Thoracic aorta (tissue), 2 donors: ENCODE data around the gene DYSF. TPM values are rescaled to one million over a fixed set of nuclear protein-coding genes. Genes with fewer than 3 reads are reported as not detected.
A peak's percentile ranks its signal among the peaks of the same experiment; 100 is the strongest.

ENCODE experiments used
- ATAC-seq: fragments of 150-250 bp; one replicate; pipeline ENCODE4 v1.8.0; 2017; ENCODE audit warnings: low read depth; ENCODE audit not compliant: insufficient number of reproducible peaks, low FRiP score
- DNase-seq: peaks from one replicate; pipeline ENCODE4 v3.0.0-alpha.2; 2020; ENCODE audit warnings: low spot score
- H3K27ac ChIP-seq, 2 donors: fragments of 200-600 bp; sonication (generic); 1 replicate in 1 of 2; 2 replicates in 1 of 2; pipeline ENCODE4 v1.5.1; 2016; ENCODE audit warnings: mild to moderate bottlenecking in 2 of 2, moderate library complexity in 2 of 2
- H3K27me3 ChIP-seq: fragments of 200-600 bp; sonication (generic); replicated peaks from 2 replicates; pipeline ENCODE4 v1.6.0; 2016; ENCODE audit warnings: mild to moderate bottlenecking; ENCODE audit not compliant: insufficient read depth
- H3K36me3 ChIP-seq: fragments of 200-600 bp; sonication (generic); one replicate; pipeline ENCODE4 v1.5.1; 2016
- H3K4me1 ChIP-seq, 2 donors: fragments of 200-600 bp; sonication (generic); 1 replicate in 1 of 2; 2 replicates in 1 of 2; pipeline versions ENCODE4 v1.5.1 to v1.6.0; 2016; ENCODE audit warnings: low read depth in 2 of 2, mild to moderate bottlenecking in 1 of 2; ENCODE audit not compliant: control insufficient read depth in 1 of 2
- H3K4me3 ChIP-seq: fragments of 200-600 bp; sonication (generic); 2 replicates; pipeline ENCODE4 v1.5.1; 2016; ENCODE audit warnings: mild to moderate bottlenecking
- H3K9me3 ChIP-seq: fragments of 200-600 bp; sonication (generic); 2 replicates; pipeline ENCODE4 v1.5.1; 2016
- CTCF ChIP-seq: fragments of 200-600 bp; sonication (generic); IDR thresholded peaks from one replicate; pipeline ENCODE4 v1.5.1; 2019; ENCODE audit warnings: antibody characterized with exemption
- total RNA-seq, 2 donors: library from RNA; depleted of rRNA; stranded (reverse); fragments of >200 nt; gene quantifications; one replicate each; pipeline versions ENCODE4 v1.1.0 to v1.2.3, GENCODE V29; 2016

Gene DYSF
- total RNA-seq, 2 donors from 2014 or later: 13.0 to 15.2 TPM

- H3K4me3 ChIP-seq: no peak overlapping the region
- H3K4me1 ChIP-seq: peaks cover 4 to 18% of the 10 kb centered on the region in 2 donors
- H3K27me3 ChIP-seq: no peaks in the 10 kb centered on the region
- no peak overlapping the region for H3K27ac ChIP-seq
- TF ChIP-seq CTCF: no peak
- DNase-seq: no peak
- H3K9me3 ChIP-seq: no peaks in the 10 kb centered on the region
- no peaks in the 10 kb centered on the region for H3K36me3 ChIP-seq
- ATAC-seq: no peak
These were observed 9.4 kb downstream of the DYSF start for GRCh38 chr2:71462641-71463341.

GRCh38 chr2:71463342-71463654 is 9.9 kb downstream of the DYSF start:
- peaks cover 4 to 13% of the 10 kb centered on the region in 2 donors for H3K4me1 ChIP-seq
- ATAC-seq: no peak
- DNase-seq: no peak
- H3K9me3 ChIP-seq: no peaks in the 10 kb centered on the region
- H3K36me3 ChIP-seq: no peaks in the 10 kb centered on the region
- H3K4me3 ChIP-seq: no peak overlapping the region
- H3K27me3 ChIP-seq: no peaks in the 10 kb centered on the region
- H3K27ac ChIP-seq: no peak overlapping the region
- TF ChIP-seq CTCF: no peak

GRCh38 chr2:71464389-71464788 is 11.0 kb downstream of the DYSF start:
- DNase-seq (no peak), ATAC-seq (no peak)
- H3K9me3 ChIP-seq: no peaks in the 10 kb centered on the region
- H3K36me3 ChIP-seq: no peaks in the 10 kb centered on the region
- H3K27ac ChIP-seq: no peak overlapping the region
- no peak overlapping the region for H3K4me3 ChIP-seq
- peaks cover 4 to 5% of the 10 kb centered on the region in 2 donors for H3K4me1 ChIP-seq
- TF ChIP-seq CTCF: no peak
- no peaks in the 10 kb centered on the region for H3K27me3 ChIP-seq

GRCh38 chr2:71465356-71465755 is 12.0 kb downstream of the DYSF start:
- no peak for DNase-seq
- H3K4me1 ChIP-seq: peaks cover 4 to 5% of the 10 kb centered on the region in 2 donors
- ATAC-seq: no peak

GRCh38 chr2:71465961-71466300 is 12.6 kb downstream of the DYSF start:
- TF ChIP-seq CTCF: no peak
- no peak for DNase-seq

More at GRCh38 chr2:71465356-71465755, 12.0 kb downstream of the DYSF start:
- H3K27ac ChIP-seq: no peak overlapping the region
- no peaks in the 10 kb centered on the region for H3K27me3 ChIP-seq
- no peaks in the 10 kb centered on the region for H3K9me3 ChIP-seq
- TF ChIP-seq CTCF: no peak
- H3K36me3 ChIP-seq: no peaks in the 10 kb centered on the region
- H3K4me3 ChIP-seq: no peak overlapping the region

More at GRCh38 chr2:71465961-71466300, 12.6 kb downstream of the DYSF start:
- no peak for ATAC-seq
- Histone ChIP-seq H3K4me1 (peaks cover 4 to 5% of the 10 kb centered on the region in 2 donors), H3K36me3 (no peaks in the 10 kb centered on the region), H3K27me3 (no peaks in the 10 kb centered on the region), H3K27ac (no peak overlapping the region), H3K9me3 (no peaks in the 10 kb centered on the region), H3K4me3 (peak overlapping the region; percentile 86)
